T-helper 17 cell (primary cell): ENCODE results near the gene CDK16. TPM values are rescaled to one million over a fixed set of nuclear protein-coding genes. Genes with fewer than 3 reads are reported as not detected.
"Not testable (repeated sequence)": the region's sequence is repeated elsewhere in the genome, so short reads cannot be mapped to it uniquely, and the experiment has no call there.

Experiments used
- ATAC-seq: fragments of 150-1000 bp; cut with Tn5 transposase; 2 replicates; pipeline ENCODE4 v1.10.0; 2021; ENCODE audit warnings: mild to moderate bottlenecking, moderate library complexity
- DNase-seq, 3 donors: peaks; one replicate each; pipeline versions ENCODE4 v3.0.0 to v3.0.0-alpha.2; 2020 to 2021
- H3K9me3 ChIP-seq: one replicate; pipeline ENCODE4 v1.7.0; 2013; ENCODE audit warnings: low read length, mild to moderate bottlenecking; ENCODE audit not compliant: control insufficient read depth, poor library complexity, severe bottlenecking
- H3K27ac Mint-ChIP-seq: one replicate; pipeline ENCODE4 v1.8.0; 2022; ENCODE audit warnings: mild to moderate bottlenecking, moderate library complexity, mixed read lengths
- H3K27me3 Mint-ChIP-seq: one replicate; pipeline ENCODE4 v1.8.0; 2022; ENCODE audit warnings: mixed read lengths
- H3K36me3 Mint-ChIP-seq: one replicate; pipeline ENCODE4 v1.8.0; 2022; ENCODE audit warnings: low read depth, mixed read lengths
- H3K4me1 Mint-ChIP-seq: one replicate; pipeline ENCODE4 v1.8.0; 2022; ENCODE audit warnings: mild to moderate bottlenecking, mixed read lengths
- H3K4me3 Mint-ChIP-seq: one replicate; pipeline ENCODE4 v1.8.0; 2022; ENCODE audit warnings: mild to moderate bottlenecking, moderate library complexity, mixed read lengths
- total RNA-seq, 4 donors: library from RNA in 2 of 4; stranded (reverse) in 2 of 4; gene quantifications; one replicate each; pipeline ENCODE4 v1.2.3 and lab custom pipeline; 2022 to 2026

CDK16 gene
- total RNA-seq, 2 donors from 2014 or later: 123 to 145 TPM

GRCh38 chrX:47243351-47243750 lies 24.9 kb downstream of the CDK16 start:
- DNase-seq: no peak
- H3K4me1 Mint-ChIP-seq: peaks cover 4% of the 10 kb centered on the region

GRCh38 chrX:47244676-47245075 lies 26.2 kb downstream of the CDK16 start:
- H3K27me3 Mint-ChIP-seq: no peaks in the 10 kb centered on the region
- no peak overlapping the region for H3K27ac Mint-ChIP-seq
- no peak overlapping the region for H3K4me3 Mint-ChIP-seq
- H3K36me3 Mint-ChIP-seq: peaks cover 3% of the 10 kb centered on the region
- H3K9me3 ChIP-seq: no peaks in the 10 kb centered on the region
- no peak for DNase-seq
- ATAC-seq: no peak
- H3K4me1 Mint-ChIP-seq: peaks cover 4% of the 10 kb centered on the region

More at GRCh38 chrX:47243351-47243750, 24.9 kb downstream of the CDK16 start:
- peaks cover 3% of the 10 kb centered on the region for H3K36me3 Mint-ChIP-seq
- no peak for ATAC-seq
- H3K4me3 Mint-ChIP-seq: no peak overlapping the region
- no peak overlapping the region for H3K27ac Mint-ChIP-seq
- no peaks in the 10 kb centered on the region for H3K9me3 ChIP-seq
- H3K27me3 Mint-ChIP-seq: no peaks in the 10 kb centered on the region

- ATAC-seq: no peak
- no peak overlapping the region for H3K27ac Mint-ChIP-seq
- H3K4me3 Mint-ChIP-seq: no peak overlapping the region
- peaks cover 3% of the 10 kb centered on the region for H3K36me3 Mint-ChIP-seq
- no peaks in the 10 kb centered on the region for H3K9me3 ChIP-seq
- DNase-seq: no peak
- no peaks in the 10 kb centered on the region for H3K27me3 Mint-ChIP-seq
- H3K4me1 Mint-ChIP-seq: peaks cover 4% of the 10 kb centered on the region
Measured at GRCh38 chrX:47245156-47245555, 26.7 kb downstream of the CDK16 start.

- DNase-seq (no peak), ATAC-seq (no peak)
- peak overlapping the region; percentile 32 for H3K27ac Mint-ChIP-seq
- peaks cover 3% of the 10 kb centered on the region for H3K36me3 Mint-ChIP-seq
- H3K9me3 ChIP-seq: no peaks in the 10 kb centered on the region
- H3K4me3 Mint-ChIP-seq: no peak overlapping the region
- H3K27me3 Mint-ChIP-seq: no peaks in the 10 kb centered on the region
- H3K4me1 Mint-ChIP-seq: peaks cover 4% of the 10 kb centered on the region
Measured at GRCh38 chrX:47247206-47247998, 28.9 kb downstream of the CDK16 start.

- Mint-ChIP-seq H3K36me3 (peaks cover 3% of the 10 kb centered on the region), H3K4me1 (peaks cover 4% of the 10 kb centered on the region), H3K27ac (peak overlapping the region; percentile 32), H3K4me3 (no peak overlapping the region), H3K27me3 (no peaks in the 10 kb centered on the region)
- H3K9me3 ChIP-seq: no peaks in the 10 kb centered on the region
- DNase-seq (no peak), ATAC-seq (no peak)
Measured at GRCh38 chrX:47247999-47248320, 29.5 kb downstream of the CDK16 start.

GRCh38 chrX:47248576-47248975 lies 30.1 kb downstream of the CDK16 start:
- no peak overlapping the region for H3K4me3 Mint-ChIP-seq
- DNase-seq (no peak), ATAC-seq (no peak)
- H3K27me3 Mint-ChIP-seq: no peaks in the 10 kb centered on the region
- no peaks in the 10 kb centered on the region for H3K9me3 ChIP-seq
- H3K27ac Mint-ChIP-seq: no peak overlapping the region
- H3K36me3 Mint-ChIP-seq: peaks cover 3% of the 10 kb centered on the region
- H3K4me1 Mint-ChIP-seq: peaks cover 4% of the 10 kb centered on the region

- Mint-ChIP-seq H3K4me3 (no peak overlapping the region), H3K27me3 (no peaks in the 10 kb centered on the region), H3K4me1 (peaks cover 4% of the 10 kb centered on the region), H3K36me3 (peaks cover 3% of the 10 kb centered on the region), H3K27ac (peak overlapping the region; percentile 22)
- H3K9me3 ChIP-seq: no peaks in the 10 kb centered on the region
- ATAC-seq (no peak), DNase-seq (no peak)
Measured at GRCh38 chrX:47250017-47250347, 31.5 kb downstream of the CDK16 start.

GRCh38 chrX:47257620-47258019 lies 39.1 kb downstream of the CDK16 start:
- ATAC-seq, H3K4me3 Mint-ChIP-seq, H3K9me3 ChIP-seq, H3K4me1 Mint-ChIP-seq, DNase-seq, H3K27ac Mint-ChIP-seq, H3K27me3 Mint-ChIP-seq, H3K36me3 Mint-ChIP-seq: not testable (repeated sequence)

- Mint-ChIP-seq H3K4me3 (no peak overlapping the region), H3K4me1 (no peaks in the 10 kb centered on the region), H3K36me3 (no peaks in the 10 kb centered on the region), H3K27me3 (no peaks in the 10 kb centered on the region), H3K27ac (no peak overlapping the region)
- ATAC-seq (no peak), DNase-seq (no peak)
- no peaks in the 10 kb centered on the region for H3K9me3 ChIP-seq
Measured at GRCh38 chrX:47264483-47265173, 46.1 kb downstream of the CDK16 start.

- no peaks in the 10 kb centered on the region for H3K4me1 Mint-ChIP-seq
- ATAC-seq (no peak), DNase-seq (no peak)
- H3K27me3 Mint-ChIP-seq: no peaks in the 10 kb centered on the region
- no peaks in the 10 kb centered on the region for H3K9me3 ChIP-seq
- no peak overlapping the region for H3K4me3 Mint-ChIP-seq
- no peak overlapping the region for H3K27ac Mint-ChIP-seq
- H3K36me3 Mint-ChIP-seq: no peaks in the 10 kb centered on the region
Measured at GRCh38 chrX:47266643-47267042, 48.2 kb downstream of the CDK16 start.

- no peak for ATAC-seq
- H3K4me3 Mint-ChIP-seq: no peak overlapping the region
Measured at GRCh38 chrX:47272013-47272408, 53.5 kb downstream of the CDK16 start.

GRCh38 chrX:47273011-47273730 lies 54.7 kb downstream of the CDK16 start:
- no peaks in the 10 kb centered on the region for H3K9me3 ChIP-seq
- no peak overlapping the region for H3K4me3 Mint-ChIP-seq
- H3K27ac Mint-ChIP-seq: peak overlapping the region; percentile 6
- no peaks in the 10 kb centered on the region for H3K36me3 Mint-ChIP-seq
- no peak for ATAC-seq
- DNase-seq: no peak
- no peaks in the 10 kb centered on the region for H3K4me1 Mint-ChIP-seq
- H3K27me3 Mint-ChIP-seq: no peaks in the 10 kb centered on the region

More at GRCh38 chrX:47272013-47272408, 53.5 kb downstream of the CDK16 start:
- Mint-ChIP-seq H3K36me3 (no peaks in the 10 kb centered on the region), H3K27ac (no peak overlapping the region), H3K27me3 (no peaks in the 10 kb centered on the region), H3K4me1 (no peaks in the 10 kb centered on the region)
- no peak for DNase-seq
- H3K9me3 ChIP-seq: no peaks in the 10 kb centered on the region

- ATAC-seq (no peak), DNase-seq (no peak)
- Mint-ChIP-seq H3K4me3 (no peak overlapping the region), H3K36me3 (no peaks in the 10 kb centered on the region), H3K27me3 (no peaks in the 10 kb centered on the region), H3K27ac (no peak overlapping the region), H3K4me1 (no peaks in the 10 kb centered on the region)
- no peaks in the 10 kb centered on the region for H3K9me3 ChIP-seq
Measured at GRCh38 chrX:47278691-47279090, 60.2 kb downstream of the CDK16 start.
